ENCODE data around the gene TTF2. TPM values are rescaled to one million over a fixed set of nuclear protein-coding genes. Genes with fewer than 3 reads are reported as not detected.

Gene TTF2
- 14.0 and 21.1 TPM in 2 replicates for total RNA-seq

DNA sequence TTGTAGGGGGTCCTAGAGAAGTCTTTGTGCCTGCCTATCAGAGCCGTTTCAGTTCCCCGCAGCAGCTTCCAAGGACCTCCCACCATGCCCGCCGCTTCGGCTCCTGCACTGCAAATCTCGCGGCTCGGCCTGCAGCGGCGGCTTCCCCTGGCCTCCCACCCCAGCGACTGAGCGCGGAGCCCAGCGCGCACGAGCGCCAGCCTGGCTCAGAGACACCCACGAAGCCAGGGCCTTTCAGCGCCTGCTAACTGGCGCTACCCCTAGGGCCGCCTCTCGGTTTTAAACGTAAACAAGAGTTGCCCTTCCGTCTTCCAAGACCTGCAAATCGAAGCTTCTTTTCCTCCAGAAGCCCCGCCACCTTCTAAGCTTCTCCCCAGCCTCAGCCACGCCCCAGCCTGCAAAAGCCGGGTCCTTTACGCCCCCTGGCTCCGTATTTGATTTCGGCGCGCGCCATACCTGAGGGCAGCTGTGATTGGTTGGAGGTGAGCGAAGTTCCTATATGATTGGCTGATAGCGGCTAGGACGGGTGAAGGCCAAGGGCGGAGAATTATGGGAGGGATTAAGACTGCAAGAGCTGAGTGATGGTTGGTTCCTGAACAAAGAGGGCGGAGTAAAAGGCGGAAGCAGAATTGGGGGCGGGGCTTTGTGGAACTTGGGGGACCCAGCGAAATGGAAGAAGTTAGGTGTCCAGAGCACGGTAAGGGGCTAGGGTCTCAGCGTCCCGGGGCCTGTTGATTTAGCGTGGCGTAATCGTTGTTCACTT is at the start of gene TTF2:
Gene TTF2 (plus strand): TSS at position 649 of the 763 bp plus-strand sequence. CDS start 21 bp downstream, at position 670.

DNA sequence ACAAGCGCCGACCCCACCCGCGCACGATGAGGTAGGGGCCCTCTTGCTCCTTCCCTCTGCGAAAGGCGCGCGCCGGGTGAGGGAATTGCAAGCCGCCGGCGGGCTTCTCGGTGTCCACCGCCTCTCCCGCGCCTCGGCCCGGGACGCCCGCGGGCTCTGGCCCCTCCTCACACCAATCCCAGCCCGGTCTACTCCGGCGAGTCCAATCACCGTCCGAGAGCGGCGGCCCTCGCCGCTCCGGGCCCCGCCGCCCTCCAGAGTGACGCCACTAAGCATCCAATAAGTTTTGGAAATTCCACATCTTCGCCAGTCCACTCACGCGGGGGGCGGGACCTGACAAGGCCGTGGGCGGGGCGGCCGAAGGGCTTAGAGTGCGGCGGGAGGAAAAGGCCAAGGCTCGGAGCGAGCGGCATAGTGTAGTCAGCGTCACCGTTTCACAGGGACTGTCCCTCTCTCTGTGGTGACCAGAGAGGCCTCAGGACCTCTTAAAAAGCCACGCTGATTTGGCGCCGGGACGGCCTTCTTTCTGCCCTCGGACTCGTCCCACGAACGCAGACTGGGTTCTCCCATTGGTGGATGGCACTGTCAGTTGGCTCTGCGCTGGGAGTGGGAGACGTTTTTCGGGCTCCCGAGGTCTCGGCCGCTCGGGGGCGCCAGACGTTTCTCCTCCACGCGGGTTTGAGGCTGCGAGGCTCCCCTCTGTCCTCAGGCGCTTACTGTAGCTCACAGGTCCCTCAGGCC is 61.6 kb downstream of the TTF2 start, which contains the start of gene TRIM45:
Gene TRIM45 (minus strand): TSS at position 161 of the 741 bp plus-strand sequence. CDS start 548 bp downstream, outside the sequence.

Other genes with a start within 250 kb of the TTF2 start
- gene PTGFRN, start 150.4 kb upstream of the TTF2 start, total RNA-seq = 47.0 and 71.8 TPM in 2 replicates
- gene CD101, start 58.6 kb upstream of the TTF2 start, total RNA-seq = under 0.01 and 0.15 TPM in 2 replicates
- 1.4 and 3.2 TPM in 2 replicates for gene TRIM45, start 61.4 kb downstream of the TTF2 start, total RNA-seq
- gene VTCN1, start 150.6 kb downstream of the TTF2 start, total RNA-seq = not detected in 2 replicates